ENCODE measurements around the gene SLC25A17.
"Not testable (repeated sequence)": the region's sequence is repeated elsewhere in the genome, so short reads cannot be mapped to it uniquely, and the experiment has no call there.

GRCh38 chr22:40720156-40720537 lies 99.0 kb downstream of the SLC25A17 start:
- not testable (repeated sequence) for TF ChIP-seq EZH2 (IDR thresholded peaks at IDR 0.05; ENCODE audit: low read length, missing control alignments)
- TF ChIP-seq, protein P1, sequence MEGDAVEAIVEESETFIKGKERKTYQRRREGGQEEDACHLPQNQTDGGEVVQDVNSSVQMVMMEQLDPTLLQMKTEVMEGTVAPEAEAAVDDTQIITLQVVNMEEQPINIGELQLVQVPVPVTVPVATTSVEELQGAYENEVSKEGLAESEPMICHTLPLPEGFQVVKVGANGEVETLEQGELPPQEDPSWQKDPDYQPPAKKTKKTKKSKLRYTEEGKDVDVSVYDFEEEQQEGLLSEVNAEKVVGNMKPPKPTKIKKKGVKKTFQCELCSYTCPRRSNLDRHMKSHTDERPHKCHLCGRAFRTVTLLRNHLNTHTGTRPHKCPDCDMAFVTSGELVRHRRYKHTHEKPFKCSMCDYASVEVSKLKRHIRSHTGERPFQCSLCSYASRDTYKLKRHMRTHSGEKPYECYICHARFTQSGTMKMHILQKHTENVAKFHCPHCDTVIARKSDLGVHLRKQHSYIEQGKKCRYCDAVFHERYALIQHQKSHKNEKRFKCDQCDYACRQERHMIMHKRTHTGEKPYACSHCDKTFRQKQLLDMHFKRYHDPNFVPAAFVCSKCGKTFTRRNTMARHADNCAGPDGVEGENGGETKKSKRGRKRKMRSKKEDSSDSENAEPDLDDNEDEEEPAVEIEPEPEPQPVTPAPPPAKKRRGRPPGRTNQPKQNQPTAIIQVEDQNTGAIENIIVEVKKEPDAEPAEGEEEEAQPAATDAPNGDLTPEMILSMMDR (conservative IDR thresholded peaks at IDR 0.05 in 1 of 2, IDR thresholded peaks at IDR 0.05 in 1 of 2; ENCODE audit: low read depth in 1 of 2, low read length in 2 of 2), result not testable (repeated sequence)

Measured in fibroblast of lung (primary cell).